ENCODE measurements around the gene ADAMTSL3. TPM values are rescaled to one million over a fixed set of nuclear protein-coding genes. Genes with fewer than 3 reads are reported as not detected.

Gene ADAMTSL3
- total and polyA plus RNA-seq, 8 donors, result 10.5 to 27.6 (median 17.4) TPM

- intact Hi-C loops (cut with DNase I), result no loop called here
- no peak overlapping the region for H3K4me3 ChIP-seq
- ATAC-seq (no peak), DNase-seq (no peak)
- H3K36me3 ChIP-seq, result no peaks in the 10 kb centered on the region
- no peaks in the 10 kb centered on the region for H3K27me3 ChIP-seq
- no peak overlapping the region for H3K27ac ChIP-seq
- no peaks in the 10 kb centered on the region for H3K9me3 ChIP-seq
- H3K4me1 ChIP-seq, result no peaks in the 10 kb centered on the region
- no peak for TF ChIP-seq CTCF (IDR thresholded peaks at IDR 0.05)
These were observed 62.7 kb downstream of the ADAMTSL3 start for GRCh38 chr15:83716605-83717004.

GRCh38 chr15:83717010-83717409, 63.1 kb downstream of the ADAMTSL3 start:
- Histone ChIP-seq H3K27ac (no peak overlapping the region), H3K4me1 (no peaks in the 10 kb centered on the region), H3K27me3 (no peaks in the 10 kb centered on the region), H3K36me3 (no peaks in the 10 kb centered on the region), H3K4me3 (no peak overlapping the region), H3K9me3 (no peaks in the 10 kb centered on the region)
- TF ChIP-seq CTCF (IDR thresholded peaks at IDR 0.05), result no peak
- ATAC-seq, result no peak
- intact Hi-C loops (cut with DNase I), result no loop called here
- no peak for DNase-seq

- Histone ChIP-seq H3K36me3 (no peaks in the 10 kb centered on the region), H3K9me3 (no peaks in the 10 kb centered on the region), H3K4me1 (no peaks in the 10 kb centered on the region), H3K27ac (no peak overlapping the region), H3K27me3 (no peaks in the 10 kb centered on the region), H3K4me3 (no peak overlapping the region)
- no peak for DNase-seq
- intact Hi-C loops (cut with DNase I), result no loop called here
- no peak for TF ChIP-seq CTCF (IDR thresholded peaks at IDR 0.05)
- no peak for ATAC-seq
These were observed 66.5 kb downstream of the ADAMTSL3 start for GRCh38 chr15:83720468-83720867.

GRCh38 chr15:83721031-83721430, 67.1 kb downstream of the ADAMTSL3 start:
- Histone ChIP-seq H3K9me3 (no peaks in the 10 kb centered on the region), H3K36me3 (no peaks in the 10 kb centered on the region), H3K4me1 (no peaks in the 10 kb centered on the region), H3K4me3 (no peak overlapping the region), H3K27ac (no peak overlapping the region), H3K27me3 (no peaks in the 10 kb centered on the region)
- intact Hi-C loops (cut with DNase I), result no loop called here
- DNase-seq (no peak), ATAC-seq (no peak)
- no peak for TF ChIP-seq CTCF (IDR thresholded peaks at IDR 0.05)

- DNase-seq (no peak), ATAC-seq (no peak)
- Histone ChIP-seq H3K9me3 (peaks cover 0 to 4% of the 10 kb centered on the region in 2 donors), H3K4me1 (no peaks in the 10 kb centered on the region), H3K27me3 (no peaks in the 10 kb centered on the region), H3K36me3 (no peaks in the 10 kb centered on the region), H3K4me3 (no peak overlapping the region), H3K27ac (no peak overlapping the region)
- no peak for TF ChIP-seq CTCF (IDR thresholded peaks at IDR 0.05)
- intact Hi-C loops (cut with DNase I), result no loop called here
These were observed 68.1 kb downstream of the ADAMTSL3 start for GRCh38 chr15:83721981-83722380.
